HG02759 (cell line): ENCODE data around the gene CARS2.
"Not testable (repeated sequence)": the region's sequence is repeated elsewhere in the genome, so short reads cannot be mapped to it uniquely, and the experiment has no call there.

Source experiments
- ATAC-seq: cut with Tn5 transposase; IDR thresholded peaks from one replicate; pipeline ENCODE4 v1.9.1; 2021; ENCODE audit warnings: mild to moderate bottlenecking, moderate library complexity; ENCODE audit not compliant: unreplicated experiment

The CARS2 gene

GRCh38 chr13:110638814-110639806 lies 66.8 kb downstream of the CARS2 start:
- no peak for ATAC-seq

- no peak for ATAC-seq
Observed at GRCh38 chr13:110638257-110638656, 67.7 kb downstream of the CARS2 start.

GRCh38 chr13:110637747-110638146 lies 68.2 kb downstream of the CARS2 start:
- ATAC-seq = no peak

DNA sequence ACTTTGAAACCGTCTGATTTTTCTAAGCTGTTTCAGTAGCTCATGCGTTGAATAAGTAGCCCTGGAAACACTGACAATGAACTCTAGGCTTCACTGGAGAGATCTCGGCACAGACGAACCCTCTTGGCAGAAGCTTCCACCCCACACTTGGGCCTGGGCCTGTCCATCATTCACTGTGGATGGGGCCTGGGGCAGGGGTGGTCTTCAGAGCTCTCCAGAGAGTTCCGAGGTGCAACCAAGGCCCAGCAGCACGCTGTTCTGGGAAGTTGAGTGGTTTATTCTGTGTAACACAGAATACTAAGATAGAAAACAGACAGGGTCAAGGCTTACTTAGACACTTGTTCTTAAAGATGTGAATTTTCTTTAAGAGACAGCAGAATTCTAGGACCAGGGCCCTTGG lies 68.6 kb downstream of the CARS2 start:
- no peak for ATAC-seq

DNA sequence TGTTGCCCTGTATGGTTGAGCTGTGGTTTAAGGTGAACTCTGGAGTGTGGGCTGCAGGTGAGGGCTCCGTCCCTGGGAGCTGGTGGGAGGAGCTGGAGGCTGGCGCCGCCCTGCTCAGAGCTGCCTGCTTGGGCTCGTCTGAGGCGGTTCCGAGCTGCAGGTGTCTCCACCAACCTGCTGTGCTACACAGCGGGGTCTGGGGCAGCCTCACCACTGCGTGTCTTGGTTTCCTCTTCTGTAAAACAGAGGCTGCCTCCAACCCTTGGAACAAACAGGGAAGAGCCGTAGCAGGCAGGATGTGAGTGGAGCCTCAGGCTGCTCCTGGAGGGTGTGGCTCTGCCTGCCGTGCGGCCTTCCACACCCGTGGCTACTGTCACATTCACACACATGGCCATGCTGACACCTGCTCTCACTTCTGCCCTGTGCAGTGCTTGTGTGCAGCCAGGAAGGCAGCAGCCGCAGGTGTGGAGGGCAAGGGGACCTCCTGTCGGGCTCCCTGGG lies 69.2 kb downstream of the CARS2 start:
- ATAC-seq = no peak

DNA sequence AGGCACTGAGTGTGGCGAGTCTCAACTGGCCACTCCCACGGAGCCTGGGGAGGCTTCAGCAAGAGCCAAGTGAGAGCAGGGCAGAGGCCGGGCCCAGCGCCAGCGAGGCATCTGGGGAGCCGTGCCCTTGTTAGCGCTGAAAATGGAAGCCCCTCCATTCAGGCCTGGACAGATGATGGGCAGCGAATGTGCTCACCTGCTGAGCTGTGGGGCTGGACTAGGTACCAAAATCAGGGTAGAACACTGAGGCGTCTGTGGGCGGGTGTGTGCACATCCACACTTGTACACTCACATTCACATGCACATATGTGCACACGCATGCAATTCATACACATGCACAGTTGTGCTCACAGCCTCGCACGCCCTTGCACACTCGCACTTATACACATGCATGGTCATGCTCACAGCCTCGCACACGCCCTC lies 69.9 kb downstream of the CARS2 start:
- ATAC-seq = no peak

GRCh38 chr13:110635405-110636002 lies 70.4 kb downstream of the CARS2 start:
- ATAC-seq = no peak

DNA sequence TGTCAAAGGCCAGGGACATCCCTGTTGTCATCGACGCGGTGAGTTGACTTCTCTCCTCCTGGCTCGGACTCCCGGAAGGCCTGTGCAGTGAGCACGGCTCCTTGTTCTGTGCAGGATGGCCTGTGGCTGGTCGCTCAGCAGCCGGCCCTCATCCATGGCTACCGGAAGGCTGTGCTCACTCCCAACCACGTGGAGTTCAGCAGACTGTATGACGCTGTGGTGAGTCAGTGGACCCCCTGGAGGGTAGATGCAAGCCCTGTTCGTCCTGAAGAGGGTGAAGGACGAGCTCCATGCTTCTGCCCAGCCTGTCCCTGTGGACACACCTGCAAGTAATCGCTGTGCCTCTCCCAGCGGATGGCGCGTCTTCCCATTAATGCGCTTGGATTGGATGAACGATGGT lies 71.4 kb downstream of the CARS2 start:
- ATAC-seq = no peak

- ATAC-seq = no peak
Observed at GRCh38 chr13:110633776-110634175, 72.1 kb downstream of the CARS2 start.

DNA sequence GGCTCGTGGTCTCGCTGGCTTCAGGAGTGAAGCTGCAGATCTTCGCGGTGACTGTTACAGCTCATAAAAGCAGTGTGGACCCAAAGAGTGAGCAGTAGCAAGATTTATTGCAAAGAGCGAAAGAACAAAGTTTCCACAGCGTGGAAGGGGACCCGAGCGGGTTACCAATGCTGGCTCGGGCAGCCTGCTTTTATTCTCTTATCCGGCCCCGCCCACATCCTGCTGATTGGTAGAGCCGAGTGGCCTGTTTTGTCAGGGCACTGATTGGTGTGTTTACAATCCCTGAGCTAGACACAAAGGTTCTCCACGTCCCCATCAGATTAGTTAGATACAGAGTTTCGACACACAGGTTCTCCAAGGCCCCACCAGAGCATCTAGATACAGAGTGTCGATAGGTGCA lies 73.7 kb downstream of the CARS2 start:
- ATAC-seq = not testable (repeated sequence)

DNA sequence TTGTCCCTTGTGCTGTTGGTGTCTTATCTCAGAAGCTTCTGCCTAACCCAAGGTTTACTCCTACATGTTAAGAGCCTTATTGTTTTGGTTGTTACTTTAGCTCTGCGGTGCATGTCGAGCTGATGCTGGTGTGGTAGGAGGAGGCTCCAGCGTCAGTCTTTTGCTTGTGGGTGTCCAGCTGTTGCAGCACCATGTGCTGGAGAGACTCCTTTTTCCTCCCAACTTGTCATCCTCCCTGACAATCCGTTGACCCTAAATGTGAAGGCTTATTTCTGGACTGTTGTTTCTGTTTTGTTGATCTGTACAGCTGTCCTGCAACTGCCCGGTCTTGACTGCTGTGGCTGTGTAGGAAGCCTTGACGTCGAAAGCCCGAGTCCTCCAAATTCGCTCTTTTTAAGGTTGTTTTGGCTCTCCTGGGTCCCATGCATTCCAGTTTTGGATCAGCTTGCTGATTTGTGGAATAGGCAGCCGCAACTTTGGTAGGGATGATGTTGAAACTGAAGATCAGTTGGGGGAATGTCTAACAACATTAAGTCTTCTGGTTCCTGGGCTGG lies 75.3 kb downstream of the CARS2 start:
- ATAC-seq = no peak

DNA sequence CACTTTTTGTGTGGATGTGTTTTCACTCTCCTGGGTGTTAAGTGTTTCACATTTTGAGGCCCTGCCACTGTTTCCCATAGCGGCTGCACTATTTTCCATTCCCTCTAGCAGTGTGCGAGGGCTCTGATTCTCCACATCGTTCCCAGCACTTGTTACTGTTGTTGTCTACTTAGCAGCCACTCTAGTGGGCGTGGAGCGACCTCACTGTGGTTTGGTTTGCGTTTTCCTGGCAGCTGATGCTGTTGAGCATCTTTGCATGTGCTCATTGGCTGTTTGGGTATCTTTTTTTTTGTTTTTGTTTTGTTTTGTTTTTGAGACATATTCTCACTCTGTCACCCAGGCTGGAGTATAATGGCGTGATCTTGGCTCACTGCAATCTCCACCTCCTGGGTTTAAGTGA lies 76.2 kb downstream of the CARS2 start:
- ATAC-seq = no peak

DNA sequence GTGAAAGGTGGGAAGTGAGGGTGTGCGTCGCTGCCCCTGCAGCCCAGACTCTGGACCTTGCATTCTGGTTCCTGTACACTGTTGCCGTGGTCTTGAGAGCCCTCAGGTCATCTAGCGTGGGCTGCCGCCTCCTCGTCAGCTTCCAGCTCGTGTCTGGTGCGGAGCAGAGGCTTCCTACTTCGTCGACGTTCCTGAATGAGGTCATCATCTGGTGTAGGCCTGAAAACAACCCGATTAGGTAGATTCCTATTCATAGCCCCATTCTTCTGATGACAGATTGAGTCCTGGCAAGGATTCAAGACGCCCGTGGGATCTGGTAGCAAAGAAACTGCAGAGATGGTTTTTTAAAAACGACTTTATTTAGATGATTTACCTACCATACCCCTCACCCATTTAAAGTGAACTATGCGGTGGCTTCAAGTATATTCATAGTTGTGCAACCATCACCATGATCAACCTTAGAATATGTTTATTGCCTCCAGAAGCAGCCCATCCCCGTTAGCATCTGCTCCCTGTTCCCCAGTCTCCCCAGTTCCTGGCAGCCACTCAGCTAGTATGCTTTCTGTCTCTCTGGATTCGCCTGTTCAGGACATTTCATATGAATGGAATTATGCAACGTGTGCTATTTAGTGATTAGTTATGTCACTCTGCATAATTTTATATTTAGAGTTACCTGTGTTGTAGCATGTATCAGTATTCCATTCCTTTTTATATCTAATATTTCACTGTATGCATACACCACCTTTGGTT lies 76.8 kb downstream of the CARS2 start:
- no peak for ATAC-seq

- no peak for ATAC-seq
Observed at GRCh38 chr13:110628477-110628793, 77.5 kb downstream of the CARS2 start.

DNA sequence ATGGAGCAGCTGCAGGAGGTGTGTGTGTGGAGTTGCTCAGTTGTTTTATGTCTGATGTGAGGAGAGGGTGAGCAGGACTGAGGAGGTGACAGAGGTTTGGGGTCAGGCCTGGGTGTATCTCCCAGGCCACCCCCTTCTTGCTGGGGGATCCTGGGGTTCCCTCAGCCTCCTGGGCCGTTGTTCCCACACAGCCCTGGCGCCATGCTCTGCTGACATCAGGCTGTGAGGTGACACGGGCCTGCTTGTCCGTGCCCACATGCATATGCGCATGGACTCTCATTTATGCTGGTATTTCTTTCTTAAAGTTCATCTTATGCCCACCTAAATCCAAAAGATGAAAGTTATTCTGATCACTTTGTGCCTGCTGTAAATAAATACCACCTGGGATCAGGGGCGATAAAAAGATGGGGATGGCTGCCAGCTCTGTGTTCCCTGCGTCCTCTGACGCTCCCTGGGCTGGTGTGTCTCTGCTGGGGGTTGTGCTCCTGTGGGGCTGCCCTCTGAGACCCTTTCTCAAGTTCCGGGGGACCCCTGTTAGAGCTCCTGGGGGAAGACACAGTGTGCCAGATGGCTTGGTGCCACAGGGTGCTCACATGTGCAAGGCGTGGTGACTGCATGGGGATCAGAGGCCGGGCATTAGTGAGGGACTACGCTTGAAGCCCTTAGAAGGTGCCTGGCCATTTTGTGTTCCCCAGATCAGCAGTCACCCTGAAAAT lies 78.0 kb downstream of the CARS2 start:
- no peak for ATAC-seq

GRCh38 chr13:110627351-110627750 lies 78.6 kb downstream of the CARS2 start:
- no peak for ATAC-seq

- no peak for ATAC-seq
Observed at GRCh38 chr13:110626521-110626920, 79.4 kb downstream of the CARS2 start.

GRCh38 chr13:110625771-110626321 lies 80.1 kb downstream of the CARS2 start:
- no peak for ATAC-seq

GRCh38 chr13:110624766-110625756 lies 80.9 kb downstream of the CARS2 start:
- no peak for ATAC-seq
